ENCODE measurements around the gene SMC3.
A peak's percentile ranks its signal among the peaks of the same experiment; 100 is the strongest.
"Not testable (repeated sequence)": the region's sequence is repeated elsewhere in the genome, so short reads cannot be mapped to it uniquely, and the experiment has no call there.

SMC3 gene

GRCh38 chr10:110629680-110630191 lies 62.2 kb downstream of the SMC3 start:
- no peaks in the 10 kb centered on the region for H3K9me3 ChIP-seq (ENCODE audit: insufficient read depth, low read depth, low read length)
- H3K27me3 ChIP-seq (ENCODE audit: insufficient read depth, low read length): no peaks in the 10 kb centered on the region
- no peak overlapping the region for H3K4me3 ChIP-seq (ENCODE audit: low read length)
- H3K9ac ChIP-seq (ENCODE audit: low read depth, low read length): no peak overlapping the region
- no peak overlapping the region for H3K27ac ChIP-seq (ENCODE audit: low read length)
- H3K4me1 ChIP-seq (ENCODE audit: insufficient read depth, low read length): peaks cover 5% of the 10 kb centered on the region
- no peaks in the 10 kb centered on the region for H3K36me3 ChIP-seq (ENCODE audit: insufficient read depth, low read depth, low read length)

DNA sequence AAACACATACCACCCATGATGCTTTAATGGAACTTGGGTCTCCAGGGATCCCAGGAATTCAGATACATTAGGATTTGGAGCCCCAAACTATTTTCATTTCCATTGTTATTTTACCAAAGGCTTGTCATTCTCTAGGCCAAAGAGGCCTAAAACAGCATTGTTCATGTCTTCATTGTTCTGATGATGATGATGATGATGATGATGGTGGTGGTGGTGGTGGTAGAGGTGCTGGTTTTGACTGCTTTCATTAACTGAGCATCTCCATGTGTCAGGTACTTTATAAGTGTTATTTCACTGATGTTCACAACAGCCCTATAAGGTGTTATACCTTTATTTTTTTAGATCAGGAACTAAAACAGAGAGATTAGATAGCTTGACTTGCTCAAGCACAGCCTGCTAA lies 64.4 kb downstream of the SMC3 start:
- Histone ChIP-seq H3K27me3 (ENCODE audit: insufficient read depth, low read length) (no peaks in the 10 kb centered on the region), H3K27ac (ENCODE audit: low read length) (no peak overlapping the region), H3K4me1 (ENCODE audit: insufficient read depth, low read length) (peaks cover 6% of the 10 kb centered on the region), H3K4me3 (ENCODE audit: low read length) (no peak overlapping the region), H3K9ac (ENCODE audit: low read depth, low read length) (no peak overlapping the region), H3K9me3 (ENCODE audit: insufficient read depth, low read depth, low read length) (no peaks in the 10 kb centered on the region), H3K36me3 (ENCODE audit: insufficient read depth, low read depth, low read length) (no peaks in the 10 kb centered on the region)

DNA sequence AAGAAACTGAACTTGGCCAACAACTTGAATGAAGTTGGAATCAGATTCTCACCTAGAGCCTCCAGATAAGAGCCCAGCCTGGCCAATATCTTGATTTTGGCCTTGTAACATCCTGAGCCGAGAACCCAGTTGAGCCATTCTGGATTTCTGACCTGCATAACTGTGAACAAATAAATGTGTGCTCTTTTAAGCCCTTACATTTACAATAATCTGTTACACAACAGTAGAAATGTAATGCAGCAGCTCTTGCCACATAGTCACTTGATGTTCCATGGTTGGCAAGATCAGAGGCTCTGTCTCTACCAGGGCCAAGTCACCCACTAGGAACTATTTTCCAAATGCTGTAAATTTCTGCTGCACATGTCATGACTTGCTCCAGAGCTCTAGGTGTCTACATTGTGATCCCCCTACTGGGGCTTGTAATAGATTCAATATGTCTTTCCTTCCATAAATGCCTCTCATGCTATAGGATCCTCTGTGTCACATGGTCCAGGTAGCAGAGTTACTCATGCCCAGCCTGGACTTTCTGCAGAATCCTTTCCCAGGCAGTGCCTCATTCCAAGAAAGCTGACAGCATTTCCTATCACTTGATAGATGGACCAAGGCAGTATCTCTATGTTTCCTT lies 65.2 kb downstream of the SMC3 start:
- Histone ChIP-seq H3K9me3 (ENCODE audit: insufficient read depth, low read depth, low read length) (no peaks in the 10 kb centered on the region), H3K4me1 (ENCODE audit: insufficient read depth, low read length) (peaks cover 12% of the 10 kb centered on the region), H3K36me3 (ENCODE audit: insufficient read depth, low read depth, low read length) (no peaks in the 10 kb centered on the region), H3K27me3 (ENCODE audit: insufficient read depth, low read length) (no peaks in the 10 kb centered on the region), H3K27ac (ENCODE audit: low read length) (no peak overlapping the region), H3K9ac (ENCODE audit: low read depth, low read length) (no peak overlapping the region), H3K4me3 (ENCODE audit: low read length) (no peak overlapping the region)

GRCh38 chr10:110634527-110635209 lies 67.2 kb downstream of the SMC3 start:
- Histone ChIP-seq H3K27me3 (ENCODE audit: insufficient read depth, low read length) (no peaks in the 10 kb centered on the region), H3K4me3 (ENCODE audit: low read length) (no peak overlapping the region), H3K9ac (ENCODE audit: low read depth, low read length) (no peak overlapping the region), H3K4me1 (ENCODE audit: insufficient read depth, low read length) (peaks cover 14% of the 10 kb centered on the region), H3K27ac (ENCODE audit: low read length) (no peak overlapping the region), H3K36me3 (ENCODE audit: insufficient read depth, low read depth, low read length) (no peaks in the 10 kb centered on the region), H3K9me3 (ENCODE audit: insufficient read depth, low read depth, low read length) (no peaks in the 10 kb centered on the region)

DNA sequence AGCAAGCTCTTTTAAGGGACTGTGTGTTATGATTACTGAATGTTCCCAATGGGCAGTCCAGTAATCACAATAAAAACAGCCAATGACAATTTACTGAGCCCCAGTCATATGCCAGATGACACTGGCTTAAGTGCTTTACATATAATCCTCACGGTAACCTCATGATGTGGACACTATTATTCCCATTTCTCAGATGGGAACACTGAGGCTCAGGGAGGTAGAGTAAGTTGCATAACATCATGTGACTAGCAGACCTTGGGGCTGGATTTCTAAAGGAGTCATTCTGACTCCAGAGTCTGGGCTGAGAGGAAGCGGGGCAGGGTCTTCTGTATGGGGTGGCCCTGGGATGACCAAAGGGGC lies 69.1 kb downstream of the SMC3 start:
- no peaks in the 10 kb centered on the region for H3K36me3 ChIP-seq (ENCODE audit: insufficient read depth, low read depth, low read length)
- H3K4me1 ChIP-seq (ENCODE audit: insufficient read depth, low read length): peaks cover 22% of the 10 kb centered on the region
- H3K9me3 ChIP-seq (ENCODE audit: insufficient read depth, low read depth, low read length): no peaks in the 10 kb centered on the region
- peaks cover 4% of the 10 kb centered on the region for H3K27me3 ChIP-seq (ENCODE audit: insufficient read depth, low read length)
- no peak overlapping the region for H3K27ac ChIP-seq (ENCODE audit: low read length)
- H3K9ac ChIP-seq (ENCODE audit: low read depth, low read length): no peak overlapping the region
- H3K4me3 ChIP-seq (ENCODE audit: low read length): peak overlapping the region; percentile 17; the same call in 1 of the 2 replicates

- H3K9me3 ChIP-seq (ENCODE audit: insufficient read depth, low read depth, low read length): no peaks in the 10 kb centered on the region
- peaks cover 8% of the 10 kb centered on the region for H3K27me3 ChIP-seq (ENCODE audit: insufficient read depth, low read length)
- no peaks in the 10 kb centered on the region for H3K36me3 ChIP-seq (ENCODE audit: insufficient read depth, low read depth, low read length)
- no peak overlapping the region for H3K27ac ChIP-seq (ENCODE audit: low read length)
- peaks cover 26% of the 10 kb centered on the region for H3K4me1 ChIP-seq (ENCODE audit: insufficient read depth, low read length)
- H3K9ac ChIP-seq (ENCODE audit: low read depth, low read length): no peak overlapping the region
- peak overlapping the region; percentile 17; the same call in 1 of the 2 replicates for H3K4me3 ChIP-seq (ENCODE audit: low read length)
Observed at GRCh38 chr10:110636932-110637557, 69.5 kb downstream of the SMC3 start.

DNA sequence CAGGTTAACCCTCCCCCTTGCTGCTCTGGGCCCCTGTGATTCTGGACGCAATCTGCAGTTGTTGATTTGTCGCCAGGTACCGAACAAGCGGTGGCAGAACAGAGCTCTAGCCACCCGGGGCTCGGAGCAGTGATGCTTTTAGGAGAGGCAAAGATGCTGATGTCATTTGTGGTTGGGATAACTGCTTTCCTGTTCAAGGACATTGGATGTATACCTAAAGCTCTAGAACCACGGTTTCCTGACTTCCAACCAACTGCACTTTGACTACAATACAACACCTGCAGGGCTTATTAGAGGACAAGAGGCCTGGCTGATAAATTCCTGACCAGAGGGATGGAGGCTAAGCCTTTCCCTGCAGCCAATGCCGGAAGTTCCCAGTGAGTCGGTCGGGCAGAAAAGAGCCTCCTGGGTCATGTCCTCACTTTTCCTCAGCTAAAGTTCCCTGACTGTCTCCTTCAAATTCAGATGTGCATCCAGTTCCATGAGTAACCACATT lies 70.1 kb downstream of the SMC3 start:
- Histone ChIP-seq H3K4me3 (ENCODE audit: low read length) (no peak overlapping the region; the same call in 1 of the 2 replicates), H3K36me3 (ENCODE audit: insufficient read depth, low read depth, low read length) (no peaks in the 10 kb centered on the region), H3K27me3 (ENCODE audit: insufficient read depth, low read length) (peaks cover 14% of the 10 kb centered on the region), H3K27ac (ENCODE audit: low read length) (no peak overlapping the region), H3K4me1 (ENCODE audit: insufficient read depth, low read length) (peaks cover 29% of the 10 kb centered on the region), H3K9me3 (ENCODE audit: insufficient read depth, low read depth, low read length) (no peaks in the 10 kb centered on the region), H3K9ac (ENCODE audit: low read depth, low read length) (no peak overlapping the region)

GRCh38 chr10:110638319-110638718 lies 70.8 kb downstream of the SMC3 start:
- H3K9me3 ChIP-seq (ENCODE audit: insufficient read depth, low read depth, low read length): no peaks in the 10 kb centered on the region
- no peak overlapping the region for H3K27ac ChIP-seq (ENCODE audit: low read length)
- no peak overlapping the region for H3K9ac ChIP-seq (ENCODE audit: low read depth, low read length)
- H3K27me3 ChIP-seq (ENCODE audit: insufficient read depth, low read length): peaks cover 21% of the 10 kb centered on the region
- peaks cover 32% of the 10 kb centered on the region for H3K4me1 ChIP-seq (ENCODE audit: insufficient read depth, low read length)
- H3K4me3 ChIP-seq (ENCODE audit: low read length): no peak overlapping the region
- H3K36me3 ChIP-seq (ENCODE audit: insufficient read depth, low read depth, low read length): no peaks in the 10 kb centered on the region

GRCh38 chr10:110639046-110639445 lies 71.6 kb downstream of the SMC3 start:
- H3K27ac ChIP-seq (ENCODE audit: low read length); H3K9ac ChIP-seq (ENCODE audit: low read depth, low read length); H3K36me3 ChIP-seq (ENCODE audit: insufficient read depth, low read depth, low read length); H3K9me3 ChIP-seq (ENCODE audit: insufficient read depth, low read depth, low read length); H3K4me3 ChIP-seq (ENCODE audit: low read length): not testable (repeated sequence)
- Histone ChIP-seq H3K27me3 (ENCODE audit: insufficient read depth, low read length) (peaks cover 28% of the 10 kb centered on the region), H3K4me1 (ENCODE audit: insufficient read depth, low read length) (peaks cover 32% of the 10 kb centered on the region)

- H3K27ac ChIP-seq (ENCODE audit: low read length); H3K9ac ChIP-seq (ENCODE audit: low read depth, low read length); H3K4me3 ChIP-seq (ENCODE audit: low read length); H3K36me3 ChIP-seq (ENCODE audit: insufficient read depth, low read depth, low read length); H3K9me3 ChIP-seq (ENCODE audit: insufficient read depth, low read depth, low read length): not testable (repeated sequence)
- H3K27me3 ChIP-seq (ENCODE audit: insufficient read depth, low read length): peaks cover 37% of the 10 kb centered on the region
- H3K4me1 ChIP-seq (ENCODE audit: insufficient read depth, low read length): peaks cover 32% of the 10 kb centered on the region
Observed at GRCh38 chr10:110639858-110640257, 72.4 kb downstream of the SMC3 start.

DNA sequence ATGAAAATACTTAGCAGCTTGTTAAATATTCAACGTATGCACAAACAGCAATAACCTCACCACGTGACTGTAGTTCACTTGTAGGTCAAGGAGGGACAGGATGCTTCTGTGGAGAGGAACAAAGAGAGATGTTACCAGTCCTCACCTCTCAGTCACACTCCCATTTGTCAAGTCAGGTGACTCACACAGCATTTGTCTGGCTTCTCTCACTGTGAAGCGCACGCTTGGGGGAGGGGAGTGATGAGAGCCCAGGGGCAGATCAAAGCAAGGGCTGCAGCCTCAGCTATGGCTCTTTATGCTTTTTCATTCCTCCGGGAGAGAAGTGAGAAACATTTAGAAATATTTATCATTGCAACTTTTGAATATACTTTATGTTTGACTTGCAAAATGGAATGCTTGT lies 73.8 kb downstream of the SMC3 start:
- H3K4me3 ChIP-seq (ENCODE audit: low read length): peak overlapping the region; percentile 47
- H3K9ac ChIP-seq (ENCODE audit: low read depth, low read length): no peak overlapping the region
- no peaks in the 10 kb centered on the region for H3K36me3 ChIP-seq (ENCODE audit: insufficient read depth, low read depth, low read length)
- H3K9me3 ChIP-seq (ENCODE audit: insufficient read depth, low read depth, low read length): no peaks in the 10 kb centered on the region
- no peak overlapping the region for H3K27ac ChIP-seq (ENCODE audit: low read length)
- peaks cover 32% of the 10 kb centered on the region for H3K4me1 ChIP-seq (ENCODE audit: insufficient read depth, low read length)
- H3K27me3 ChIP-seq (ENCODE audit: insufficient read depth, low read length): peaks cover 51% of the 10 kb centered on the region

Data from iPS-20b (cell line).